K562 (cell line): ENCODE measurements around the gene HSD3B7. TPM values are rescaled to one million over a fixed set of nuclear protein-coding genes. Genes with fewer than 3 reads are reported as not detected.

Source experiments
- ATAC-seq: fragments of 200-7000 bp; cut with Tn5 transposase; 3 replicates; pipeline ENCODE4 v1.9.1; 2020; ENCODE audit warnings: moderate library complexity
- BruUV-seq: library from RNA; stranded (reverse); fragments of 400-500 nt; replicated peaks from 2 replicates; lab custom pipeline; 2021; lab: Mats Ljungman, UMichigan
- CTCF ChIA-PET: fragments of 300-600 bp; formaldehyde crosslinking; extraction: SDS; loops from one replicate; lab custom pipeline; 2021; ENCODE audit warnings: low intra/inter-chr PET ratio; lab: Yijun Ruan, JAX
- POLR2A ChIA-PET: fragments of 300-600, 350-650 bp; sonication (Branson Sonifier 250); formaldehyde crosslinking; extraction: SDS; loops from one replicate; lab custom pipeline; 2021; ENCODE audit warnings: antibody characterized with exemption, inconsistent platforms; lab: Yijun Ruan, JAX
- DNase-seq, 4 experiments: peaks; one replicate each; pipeline versions ENCODE4 v3.0.0 to v3.0.0-alpha.2; 2011 to 2018; ENCODE audit warnings: low spot score in 3 of 4, mixed read lengths in 3 of 4; ENCODE audit errors: extremely low read depth in 1 of 4
- FAIRE-seq: peaks from 2 replicates; lab custom pipeline; 2011; peaks lifted over from hg19 to GRCh38; lab: Jason Lieb, UNC
- H2AFZ ChIP-seq: 2 replicates; pipeline ENCODE4 v1.6.0; 2011; ENCODE audit warnings: low read depth, low read length, control low read depth, inconsistent platforms
- H3K27ac ChIP-seq: fragments of 200-600 bp; 3 replicates; pipeline ENCODE4 v1.8.0; 2011; ENCODE audit warnings: low read depth, mild to moderate bottlenecking, control low read depth, inconsistent platforms, low read length, moderate library complexity, mixed read lengths; ENCODE audit errors: extremely low read depth
- H3K27me3 ChIP-seq, 2 experiments: fragments of 300-600 bp in 1 of 2; 2 replicates in 1 of 2; 3 replicates in 1 of 2; pipeline versions ENCODE4 v1.6.0 to v1.8.0; 2011; ENCODE audit warnings: inconsistent platforms in 2 of 2, low read length in 2 of 2, mild to moderate bottlenecking in 1 of 2, mixed read lengths in 1 of 2, moderate library complexity in 1 of 2; ENCODE audit not compliant: control insufficient read depth in 2 of 2, insufficient read depth in 2 of 2
- H3K36me3 ChIP-seq: fragments of 300-600 bp; 3 replicates; pipeline ENCODE4 v1.8.0; 2011; ENCODE audit warnings: mild to moderate bottlenecking, low read length, inconsistent platforms; ENCODE audit not compliant: control insufficient read depth, insufficient read depth
- H3K4me1 ChIP-seq, 2 experiments: fragments of 200-600 bp in 1 of 2; replicated peaks in 1 of 2; 2 replicates in 1 of 2; 3 replicates in 1 of 2; pipeline versions ENCODE4 v1.5.1 to v1.8.0; 2011; ENCODE audit warnings: inconsistent platforms in 2 of 2, low read length in 2 of 2, mild to moderate bottlenecking in 1 of 2, mixed read lengths in 1 of 2, moderate library complexity in 1 of 2; ENCODE audit not compliant: control insufficient read depth in 2 of 2, insufficient read depth in 2 of 2
- H3K4me2 ChIP-seq: 2 replicates; pipeline ENCODE4 v1.6.1; 2011; ENCODE audit warnings: low read length, control low read depth, inconsistent platforms, mixed read lengths; ENCODE audit not compliant: insufficient read depth
- H3K4me3 ChIP-seq: fragments of 200-600 bp; sonication (generic), shearing (Covaris generic); 2 replicates; pipeline ENCODE4 v1.5.1; 2016; ENCODE audit warnings: control low read depth, inconsistent platforms
- H3K79me2 ChIP-seq: fragments of 200-600 bp; 3 replicates; pipeline ENCODE4 v1.8.0; 2011; ENCODE audit warnings: low read length, inconsistent platforms; ENCODE audit not compliant: control insufficient read depth, insufficient read depth
- H3K9ac ChIP-seq, 2 experiments: 2 replicates each; pipeline versions ENCODE4 v1.6.0 to v1.6.1; 2011; ENCODE audit warnings: low read depth in 2 of 2, low read length in 2 of 2, control low read depth in 1 of 2, inconsistent platforms in 1 of 2, mild to moderate bottlenecking in 1 of 2, mixed read lengths in 1 of 2; ENCODE audit not compliant: insufficient read depth in 1 of 2
- H3K9me1 ChIP-seq: one replicate; pipeline ENCODE4 v1.6.0; 2011; ENCODE audit warnings: inconsistent platforms, mild to moderate bottlenecking, low read length, moderate library complexity; ENCODE audit not compliant: control insufficient read depth, insufficient read depth
- H3K9me3 ChIP-seq: replicated peaks from 2 replicates; pipeline ENCODE4 v1.5.1; 2011; ENCODE audit warnings: low read depth, low read length, inconsistent platforms; ENCODE audit not compliant: control insufficient read depth, insufficient read depth
- H4K20me1 ChIP-seq: replicated peaks from 2 replicates; pipeline ENCODE4 v1.6.1; 2011; ENCODE audit warnings: low read length, inconsistent platforms, mixed read lengths; ENCODE audit not compliant: control insufficient read depth, insufficient read depth
- BDP1 ChIP-seq: IDR thresholded peaks from 3 replicates; pipeline ENCODE4 v1.6.1; 2011; ENCODE audit not compliant: insufficient read length, insufficient read depth
- BRD9 ChIP-seq: fragments of 450-650 bp; IDR thresholded peaks from 2 replicates; pipeline ENCODE4 v1.6.1; 2018; ENCODE audit warnings: low read depth; ENCODE audit not compliant: partially characterized antibody
- CREB1 ChIP-seq, 2 experiments: sonication (generic) in 1 of 2; formaldehyde crosslinking in 1 of 2; IDR thresholded peaks; 2 replicates each; pipeline versions ENCODE4 v1.6.1 to v1.8.0; 2012 to 2022; ENCODE audit warnings: inconsistent platforms in 1 of 2, mild to moderate bottlenecking in 1 of 2, missing genetic modification reagents in 1 of 2, moderate library complexity in 1 of 2
- CTBP1 ChIP-seq: fragments of 450-650 bp; IDR thresholded peaks from 2 replicates; pipeline ENCODE4 v1.6.1; 2016; ENCODE audit warnings: borderline replicate concordance
- E2F3 ChIP-seq: fragments of 250-450 bp; sonication (Bioruptor Pico); IDR thresholded peaks from 2 replicates; pipeline ENCODE4 v1.4.0; 2020; ENCODE audit warnings: mild to moderate bottlenecking
- ERF ChIP-seq: fragments of 450-650 bp; formaldehyde crosslinking; IDR thresholded peaks from 2 replicates; pipeline ENCODE4 v1.4.0; 2020; ENCODE audit warnings: mild to moderate bottlenecking, mixed read lengths
- KAT8 ChIP-seq: fragments of 450-650 bp; IDR thresholded peaks from 2 replicates; pipeline ENCODE4 v1.6.1; 2016; ENCODE audit warnings: low read depth, mild to moderate bottlenecking
- MBD2 ChIP-seq: sonication (generic); IDR thresholded peaks from 2 replicates; pipeline ENCODE4 v1.6.1; 2016; ENCODE audit warnings: low read depth, borderline replicate concordance
- MCM5 ChIP-seq: fragments of 450-650 bp; IDR thresholded peaks from 2 replicates; pipeline ENCODE4 v1.6.1; 2016; ENCODE audit warnings: low read depth
- NFATC3 ChIP-seq: fragments of 450-650 bp; IDR thresholded peaks from 2 replicates; pipeline ENCODE4 v1.6.1; 2017; ENCODE audit warnings: mild to moderate bottlenecking
- PCBP2 ChIP-seq: fragments of 200-400 bp; formaldehyde crosslinking; IDR thresholded peaks from 2 replicates; pipeline ENCODE4 v1.6.1; 2018; ENCODE audit warnings: low read length, low read depth, mild to moderate bottlenecking, moderate library complexity; ENCODE audit not compliant: poor library complexity, severe bottlenecking
- POLR3G ChIP-seq: IDR thresholded peaks from 2 replicates; pipeline ENCODE4 v1.6.1; 2011; ENCODE audit not compliant: insufficient read length, insufficient replicate concordance; ENCODE audit errors: extremely low read depth
- SMAD2 ChIP-seq: fragments of 150-350 bp; IDR thresholded peaks from 2 replicates; pipeline ENCODE4 v1.6.1; 2014; ENCODE audit warnings: low read depth, mild to moderate bottlenecking, low read length
- TRIM28 ChIP-seq: fragments of 450-650 bp; IDR thresholded peaks from 2 replicates; pipeline ENCODE4 v1.6.1; 2017
- ZFPM2 ChIP-seq: fragments of 250-450 bp; sonication (Bioruptor Pico); IDR thresholded peaks from 2 replicates; pipeline ENCODE4 v1.5.1; 2022; ENCODE audit warnings: mild to moderate bottlenecking
- ZNF224 ChIP-seq: sonication (generic); formaldehyde crosslinking; IDR thresholded peaks from 2 replicates; pipeline ENCODE4 v1.8.0; 2022; ENCODE audit warnings: mild to moderate bottlenecking, missing genetic modification reagents
- ZNF589 ChIP-seq: fragments of 200-800 bp; sonication (Bioruptor generic); IDR thresholded peaks from 2 replicates; pipeline ENCODE4 v1.6.1; 2016; ENCODE audit warnings: low read depth, missing genetic modification characterization, missing compliant biosample characterization
- WGBS: fragments of 100-300 bp; shearing (Covaris generic); methylation state at CpG from one replicate; pipeline ENCODE4 v1.1.6; 2016; ENCODE audit warnings: low coverage, mixed read lengths; ENCODE audit not compliant: insufficient coverage; ENCODE audit errors: missing lambda C conversion rate; 5-methylcytosine and 5-hydroxymethylcytosine counted together
- in situ Hi-C: fragments of 300-500 bp; cut with MboI; formaldehyde crosslinking; loops from 4 replicates; pipeline ENCODE4 v1.15.0; 2018; ENCODE audit warnings: inconsistent platforms, mixed read lengths
- intact Hi-C: fragments of 100-400 bp; cut with micrococcal nuclease; formaldehyde crosslinking; loops from 2 replicates; pipeline ENCODE4 v1.14.2; 2022
- polyA plus RNA-seq, 8 experiments: library from polyadenylated mRNA; depleted of rRNA in 4 of 8; stranded (reverse) in 5 of 8; unstranded in 3 of 8; fragments of >200 nt; fragmentation: Nextera tagmentation in 2 of 8; fragmentation: Illumina TruSeq in 1 of 8; extraction: Ambion mirVana in 2 of 8; extraction: Trizol in 1 of 8; gene quantifications; 2 replicates each; pipeline versions ENCODE4 v1.2.1 to v1.2.3, GENCODE V29; 2011 to 2014; ENCODE audit warnings: inconsistent platforms in 1 of 8, missing spikeins in 1 of 8
- total RNA-seq, 7 experiments: library from RNA; depleted of rRNA in 6 of 7; stranded (reverse); fragments of >200 nt in 6 of 7; fragmentation: Illumina TruSeq in 2 of 7; extraction: Trizol in 2 of 7; gene quantifications; 2 replicates each; pipeline versions ENCODE4 v1.2.1 to v1.2.3, GENCODE V29; 2011 to 2021; ENCODE audit warnings: low replicate concordance in 1 of 7
- TF ChIP-seq, protein P1 (sequence below): fragments of 200-800 bp; sonication (Bioruptor generic); IDR thresholded peaks from 2 replicates; pipeline ENCODE4 v1.6.1; 2017; ENCODE audit warnings: missing genetic modification characterization, missing compliant biosample characterization
- TF ChIP-seq, protein P2 (sequence below): fragments of 450-650 bp; IDR thresholded peaks from 2 replicates; pipeline ENCODE4 v1.6.1; 2016; ENCODE audit warnings: low read depth, mild to moderate bottlenecking, moderate library complexity

The HSD3B7 gene
- total and polyA plus RNA-seq, 9 of the 15 experiments (the other 6 are each of a cell fraction or from before 2014, with no cell fraction given): 5.4 to 49.1 (median 23.0) TPM

DNA sequence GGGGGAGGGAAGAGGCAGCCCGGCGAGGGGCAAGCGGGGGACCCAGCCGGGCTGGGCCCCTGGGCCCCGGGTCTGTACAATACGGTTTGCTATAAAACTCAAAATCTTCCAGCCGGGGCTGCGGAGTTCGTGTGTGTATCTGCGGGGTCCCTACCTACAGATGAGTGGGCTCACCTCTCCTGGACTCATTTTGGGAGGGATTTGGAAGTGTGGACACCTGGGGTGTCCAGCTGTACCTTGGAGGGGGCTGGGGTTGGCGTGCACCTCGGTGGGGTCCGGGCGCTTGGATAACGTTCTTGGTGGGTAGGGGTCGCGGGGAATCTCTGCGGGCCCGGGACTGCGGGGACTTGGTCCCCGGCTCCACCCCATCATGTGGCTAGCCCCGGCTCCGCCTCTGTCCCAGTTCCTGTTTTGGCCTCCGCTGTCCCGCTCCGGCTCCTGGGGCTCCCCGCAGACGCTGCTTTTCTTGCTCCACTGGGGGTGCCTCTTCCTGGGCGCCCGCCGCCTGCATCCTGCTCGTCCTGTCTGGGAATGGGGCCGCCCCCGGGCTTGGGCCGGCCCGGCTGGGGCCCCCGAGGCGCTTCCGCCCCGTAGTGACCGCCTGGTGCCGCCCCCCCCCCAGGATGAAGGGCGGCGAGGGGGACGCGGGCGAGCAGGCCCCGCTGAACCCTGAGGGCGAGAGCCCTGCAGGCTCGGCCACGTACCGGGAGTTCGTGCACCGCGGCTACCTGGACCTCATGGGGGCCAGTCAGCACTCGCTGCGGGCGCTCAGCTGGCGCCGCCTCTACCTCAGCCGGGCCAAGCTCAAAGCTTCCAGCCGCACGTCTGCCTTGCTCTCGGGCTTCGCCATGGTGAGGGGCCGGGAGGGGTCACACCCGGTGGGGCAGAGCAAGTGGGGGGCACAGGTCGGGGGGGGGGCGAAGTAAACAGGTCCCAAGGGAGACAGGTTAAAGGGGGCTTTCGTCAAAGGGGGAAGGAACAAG is 36.0 kb upstream of the HSD3B7 start, which contains the start of gene ORAI3:
ORAI3 (plus strand) TSS at position 402 of the 983 bp plus-strand sequence; CDS start at position 624, 222 bp downstream.
- intact Hi-C loops: no loop called here
- WGBS: under 1% methylated on average over 46 of the region's 70 CpGs
- DNase-seq (peak; percentile 69 to 82 (median 72)), FAIRE-seq (no peak), ATAC-seq (peak; percentile 79)
- H3K9me3 ChIP-seq: no peaks in the 10 kb centered on the region
- CTCF ChIA-PET: no interaction called here
- BruUV-seq: no TSS peak
- peaks cover 32% of the 10 kb centered on the region for H3K79me2 ChIP-seq
- H3K27me3 ChIP-seq: no peaks in the 10 kb centered on the region
- H3K9me1 ChIP-seq: peaks cover 4% of the 10 kb centered on the region
- in situ Hi-C loops: no loop called here
- POLR2A ChIA-PET: interaction anchor here (0.5 to 2.0 kb wide), 4 partner anchors 9 to 36 kb away, joined by 3 to 10 read pairs (median 4); partner anchors contain the start of gene HSD3B7
- H3K36me3 ChIP-seq: peaks cover 42% of the 10 kb centered on the region; the same call in 2 of the 3 replicates
- peak within 1 kb of the TSS; percentile 83 for H3K4me3 ChIP-seq
- H3K9ac ChIP-seq: peak within 1 kb of the TSS; percentile 82 to 94
- peak within 1 kb of the TSS; percentile 35 for H2AFZ ChIP-seq
- peak within 1 kb of the TSS; percentile 87 for H3K27ac ChIP-seq
- H4K20me1 ChIP-seq: no peaks in the 10 kb centered on the region
- peaks cover 26 to 55% of the 10 kb centered on the region in 2 experiments for H3K4me1 ChIP-seq
- peak within 1 kb of the TSS; percentile 98 for H3K4me2 ChIP-seq
- no peak for TF ChIP-seq BDP1
- TF ChIP-seq POLR3G: no peak
- TF ChIP-seq, protein P1, sequence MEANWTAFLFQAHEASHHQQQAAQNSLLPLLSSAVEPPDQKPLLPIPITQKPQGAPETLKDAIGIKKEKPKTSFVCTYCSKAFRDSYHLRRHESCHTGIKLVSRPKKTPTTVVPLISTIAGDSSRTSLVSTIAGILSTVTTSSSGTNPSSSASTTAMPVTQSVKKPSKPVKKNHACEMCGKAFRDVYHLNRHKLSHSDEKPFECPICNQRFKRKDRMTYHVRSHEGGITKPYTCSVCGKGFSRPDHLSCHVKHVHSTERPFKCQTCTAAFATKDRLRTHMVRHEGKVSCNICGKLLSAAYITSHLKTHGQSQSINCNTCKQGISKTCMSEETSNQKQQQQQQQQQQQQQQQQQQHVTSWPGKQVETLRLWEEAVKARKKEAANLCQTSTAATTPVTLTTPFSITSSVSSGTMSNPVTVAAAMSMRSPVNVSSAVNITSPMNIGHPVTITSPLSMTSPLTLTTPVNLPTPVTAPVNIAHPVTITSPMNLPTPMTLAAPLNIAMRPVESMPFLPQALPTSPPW (CRISPR knock-in tag): peak; percentile 31
- peak; percentile 59; the same call in 1 of the 2 replicates for TF ChIP-seq CTBP1
- no peak for TF ChIP-seq E2F3 (CRISPR knock-in tag)
- no peak for TF ChIP-seq PCBP2
- TF ChIP-seq ERF: 0 out of 2 replicates have a peak, but pooled peaks have one; percentile 70
- TF ChIP-seq ZFPM2 (CRISPR knock-in tag): no peak
- no peak for TF ChIP-seq TRIM28
- TF ChIP-seq, protein P2, sequence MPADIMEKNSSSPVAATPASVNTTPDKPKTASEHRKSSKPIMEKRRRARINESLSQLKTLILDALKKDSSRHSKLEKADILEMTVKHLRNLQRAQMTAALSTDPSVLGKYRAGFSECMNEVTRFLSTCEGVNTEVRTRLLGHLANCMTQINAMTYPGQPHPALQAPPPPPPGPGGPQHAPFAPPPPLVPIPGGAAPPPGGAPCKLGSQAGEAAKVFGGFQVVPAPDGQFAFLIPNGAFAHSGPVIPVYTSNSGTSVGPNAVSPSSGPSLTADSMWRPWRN: no peak
- no peak for TF ChIP-seq SMAD2
- no peak for TF ChIP-seq KAT8
- TF ChIP-seq MBD2: no peak
- no peak for TF ChIP-seq ZNF224
- no peak for TF ChIP-seq ZNF589 (CRISPR knock-in tag)
- no peak for TF ChIP-seq MCM5
- TF ChIP-seq CREB1 (IDR thresholded peaks at IDR 0.05): no peak
- TF ChIP-seq CREB1 (CRISPR knock-in tag; IDR thresholded peaks at IDR 0.05): 0 out of 2 replicates have a peak, but pooled peaks have one; percentile 36
- TF ChIP-seq BRD9: no peak
- no peak for TF ChIP-seq NFATC3
